GM23338 (cell line): Measurements from ENCODE around the gene FGFR3.

Experiments used
- CREB1 ChIP-seq: fragments of 250-450 bp; sonication (Bioruptor Pico); IDR thresholded peaks from 2 replicates; pipeline ENCODE4 v1.5.0; 2020; ENCODE audit warnings: low read depth, mild to moderate bottlenecking, moderate library complexity
- EZH2 ChIP-seq: fragments of 200-600 bp; sonication (generic); IDR thresholded peaks from one replicate; pipeline ENCODE4 v1.8.0; 2017; ENCODE audit warnings: antibody characterized with exemption, mild to moderate bottlenecking, low read depth; ENCODE audit not compliant: unreplicated experiment
- EZH2phosphoT487 ChIP-seq: fragments of 200-600 bp; sonication (generic); IDR thresholded peaks from one replicate; pipeline ENCODE4 v1.8.1; 2018; ENCODE audit warnings: antibody characterized with exemption; ENCODE audit not compliant: unreplicated experiment
- POLR2AphosphoS5 ChIP-seq: IDR thresholded peaks from 2 replicates; pipeline ENCODE4 v1.6.1; 2016; ENCODE audit warnings: antibody characterized with exemption, low read depth
- ZNF331 ChIP-seq: fragments of 250-450 bp; sonication (Bioruptor Pico); IDR thresholded peaks from 2 replicates; pipeline ENCODE4 v1.5.0; 2020; ENCODE audit warnings: low read depth, mild to moderate bottlenecking, moderate library complexity
- TF ChIP-seq, protein P1 (sequence below), 2 experiments: fragments of 200-600 bp in 1 of 2; sonication (generic) in 1 of 2; conservative IDR thresholded peaks; 2 replicates each; pipeline versions ENCODE4 v1.5.1 to v1.6.1; 2016 to 2017; ENCODE audit warnings: antibody characterized with exemption in 2 of 2, low read depth in 2 of 2, mild to moderate bottlenecking in 2 of 2, moderate library complexity in 1 of 2
- TF ChIP-seq, protein P2 (sequence below): fragments of 250-450 bp; sonication (Bioruptor Pico); IDR thresholded peaks from 2 replicates; pipeline ENCODE4 v1.5.0; 2020; ENCODE audit warnings: mild to moderate bottlenecking, moderate library complexity
- TF ChIP-seq, protein P3 (sequence below): IDR thresholded peaks from one replicate; pipeline ENCODE4 v1.6.1; 2018; ENCODE audit warnings: antibody characterized with exemption; ENCODE audit not compliant: unreplicated experiment
- TF ChIP-seq, protein P4 (sequence below): IDR thresholded peaks from 2 replicates; pipeline ENCODE4 v1.6.1; 2016; ENCODE audit warnings: antibody characterized with exemption

DNA sequence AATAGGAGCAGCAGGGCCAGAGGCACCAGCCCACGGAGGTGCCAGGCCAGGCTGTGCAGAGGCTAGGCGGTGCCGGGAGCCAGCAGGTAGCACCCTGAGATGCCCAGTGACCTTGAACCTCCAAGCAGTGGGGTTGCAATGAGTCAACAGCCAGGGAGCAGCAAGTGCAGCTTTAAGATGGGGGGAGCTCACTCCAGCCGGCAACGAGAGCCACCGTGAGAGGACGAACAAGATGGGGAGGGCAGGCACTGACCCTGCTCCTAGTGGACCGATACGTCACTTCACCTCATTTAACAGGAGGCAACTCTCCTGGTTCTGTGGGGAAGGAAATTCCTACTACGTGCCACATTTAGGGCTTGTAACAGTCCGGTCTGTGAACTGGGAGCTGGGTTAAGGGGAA is 58.1 kb downstream of the FGFR3 start:
- TF ChIP-seq, protein P1, sequence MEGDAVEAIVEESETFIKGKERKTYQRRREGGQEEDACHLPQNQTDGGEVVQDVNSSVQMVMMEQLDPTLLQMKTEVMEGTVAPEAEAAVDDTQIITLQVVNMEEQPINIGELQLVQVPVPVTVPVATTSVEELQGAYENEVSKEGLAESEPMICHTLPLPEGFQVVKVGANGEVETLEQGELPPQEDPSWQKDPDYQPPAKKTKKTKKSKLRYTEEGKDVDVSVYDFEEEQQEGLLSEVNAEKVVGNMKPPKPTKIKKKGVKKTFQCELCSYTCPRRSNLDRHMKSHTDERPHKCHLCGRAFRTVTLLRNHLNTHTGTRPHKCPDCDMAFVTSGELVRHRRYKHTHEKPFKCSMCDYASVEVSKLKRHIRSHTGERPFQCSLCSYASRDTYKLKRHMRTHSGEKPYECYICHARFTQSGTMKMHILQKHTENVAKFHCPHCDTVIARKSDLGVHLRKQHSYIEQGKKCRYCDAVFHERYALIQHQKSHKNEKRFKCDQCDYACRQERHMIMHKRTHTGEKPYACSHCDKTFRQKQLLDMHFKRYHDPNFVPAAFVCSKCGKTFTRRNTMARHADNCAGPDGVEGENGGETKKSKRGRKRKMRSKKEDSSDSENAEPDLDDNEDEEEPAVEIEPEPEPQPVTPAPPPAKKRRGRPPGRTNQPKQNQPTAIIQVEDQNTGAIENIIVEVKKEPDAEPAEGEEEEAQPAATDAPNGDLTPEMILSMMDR (conservative IDR thresholded peaks at IDR 0.05; ENCODE audit: low read depth in 2 of 2): no peak
- TF ChIP-seq, protein P2, sequence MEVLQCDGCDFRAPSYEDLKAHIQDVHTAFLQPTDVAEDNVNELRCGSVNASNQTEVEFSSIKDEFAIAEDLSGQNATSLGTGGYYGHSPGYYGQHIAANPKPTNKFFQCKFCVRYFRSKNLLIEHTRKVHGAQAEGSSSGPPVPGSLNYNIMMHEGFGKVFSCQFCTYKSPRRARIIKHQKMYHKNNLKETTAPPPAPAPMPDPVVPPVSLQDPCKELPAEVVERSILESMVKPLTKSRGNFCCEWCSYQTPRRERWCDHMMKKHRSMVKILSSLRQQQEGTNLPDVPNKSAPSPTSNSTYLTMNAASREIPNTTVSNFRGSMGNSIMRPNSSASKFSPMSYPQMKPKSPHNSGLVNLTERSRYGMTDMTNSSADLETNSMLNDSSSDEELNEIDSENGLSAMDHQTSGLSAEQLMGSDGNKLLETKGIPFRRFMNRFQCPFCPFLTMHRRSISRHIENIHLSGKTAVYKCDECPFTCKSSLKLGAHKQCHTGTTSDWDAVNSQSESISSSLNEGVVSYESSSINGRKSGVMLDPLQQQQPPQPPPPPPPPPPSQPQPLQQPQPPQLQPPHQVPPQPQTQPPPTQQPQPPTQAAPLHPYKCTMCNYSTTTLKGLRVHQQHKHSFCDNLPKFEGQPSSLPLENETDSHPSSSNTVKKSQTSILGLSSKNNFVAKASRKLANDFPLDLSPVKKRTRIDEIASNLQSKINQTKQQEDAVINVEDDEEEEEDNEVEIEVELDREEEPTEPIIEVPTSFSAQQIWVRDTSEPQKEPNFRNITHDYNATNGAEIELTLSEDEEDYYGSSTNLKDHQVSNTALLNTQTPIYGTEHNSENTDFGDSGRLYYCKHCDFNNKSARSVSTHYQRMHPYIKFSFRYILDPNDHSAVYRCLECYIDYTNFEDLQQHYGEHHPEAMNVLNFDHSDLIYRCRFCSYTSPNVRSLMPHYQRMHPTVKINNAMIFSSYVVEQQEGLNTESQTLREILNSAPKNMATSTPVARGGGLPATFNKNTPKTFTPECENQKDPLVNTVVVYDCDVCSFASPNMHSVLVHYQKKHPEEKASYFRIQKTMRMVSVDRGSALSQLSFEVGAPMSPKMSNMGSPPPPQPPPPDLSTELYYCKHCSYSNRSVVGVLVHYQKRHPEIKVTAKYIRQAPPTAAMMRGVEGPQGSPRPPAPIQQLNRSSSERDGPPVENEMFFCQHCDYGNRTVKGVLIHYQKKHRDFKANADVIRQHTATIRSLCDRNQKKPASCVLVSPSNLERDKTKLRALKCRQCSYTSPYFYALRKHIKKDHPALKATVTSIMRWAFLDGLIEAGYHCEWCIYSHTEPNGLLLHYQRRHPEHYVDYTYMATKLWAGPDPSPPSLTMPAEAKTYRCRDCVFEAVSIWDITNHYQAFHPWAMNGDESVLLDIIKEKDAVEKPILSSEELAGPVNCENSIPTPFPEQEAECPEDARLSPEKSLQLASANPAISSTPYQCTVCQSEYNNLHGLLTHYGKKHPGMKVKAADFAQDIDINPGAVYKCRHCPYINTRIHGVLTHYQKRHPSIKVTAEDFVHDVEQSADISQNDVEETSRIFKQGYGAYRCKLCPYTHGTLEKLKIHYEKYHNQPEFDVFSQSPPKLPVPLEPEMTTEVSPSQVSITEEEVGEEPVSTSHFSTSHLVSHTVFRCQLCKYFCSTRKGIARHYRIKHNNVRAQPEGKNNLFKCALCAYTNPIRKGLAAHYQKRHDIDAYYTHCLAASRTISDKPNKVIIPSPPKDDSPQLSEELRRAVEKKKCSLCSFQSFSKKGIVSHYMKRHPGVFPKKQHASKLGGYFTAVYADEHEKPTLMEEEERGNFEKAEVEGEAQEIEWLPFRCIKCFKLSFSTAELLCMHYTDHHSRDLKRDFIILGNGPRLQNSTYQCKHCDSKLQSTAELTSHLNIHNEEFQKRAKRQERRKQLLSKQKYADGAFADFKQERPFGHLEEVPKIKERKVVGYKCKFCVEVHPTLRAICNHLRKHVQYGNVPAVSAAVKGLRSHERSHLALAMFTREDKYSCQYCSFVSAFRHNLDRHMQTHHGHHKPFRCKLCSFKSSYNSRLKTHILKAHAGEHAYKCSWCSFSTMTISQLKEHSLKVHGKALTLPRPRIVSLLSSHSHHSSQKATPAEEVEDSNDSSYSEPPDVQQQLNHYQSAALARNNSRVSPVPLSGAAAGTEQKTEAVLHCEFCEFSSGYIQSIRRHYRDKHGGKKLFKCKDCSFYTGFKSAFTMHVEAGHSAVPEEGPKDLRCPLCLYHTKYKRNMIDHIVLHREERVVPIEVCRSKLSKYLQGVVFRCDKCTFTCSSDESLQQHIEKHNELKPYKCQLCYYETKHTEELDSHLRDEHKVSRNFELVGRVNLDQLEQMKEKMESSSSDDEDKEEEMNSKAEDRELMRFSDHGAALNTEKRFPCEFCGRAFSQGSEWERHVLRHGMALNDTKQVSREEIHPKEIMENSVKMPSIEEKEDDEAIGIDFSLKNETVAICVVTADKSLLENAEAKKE: no peak
- TF ChIP-seq, protein P3, sequence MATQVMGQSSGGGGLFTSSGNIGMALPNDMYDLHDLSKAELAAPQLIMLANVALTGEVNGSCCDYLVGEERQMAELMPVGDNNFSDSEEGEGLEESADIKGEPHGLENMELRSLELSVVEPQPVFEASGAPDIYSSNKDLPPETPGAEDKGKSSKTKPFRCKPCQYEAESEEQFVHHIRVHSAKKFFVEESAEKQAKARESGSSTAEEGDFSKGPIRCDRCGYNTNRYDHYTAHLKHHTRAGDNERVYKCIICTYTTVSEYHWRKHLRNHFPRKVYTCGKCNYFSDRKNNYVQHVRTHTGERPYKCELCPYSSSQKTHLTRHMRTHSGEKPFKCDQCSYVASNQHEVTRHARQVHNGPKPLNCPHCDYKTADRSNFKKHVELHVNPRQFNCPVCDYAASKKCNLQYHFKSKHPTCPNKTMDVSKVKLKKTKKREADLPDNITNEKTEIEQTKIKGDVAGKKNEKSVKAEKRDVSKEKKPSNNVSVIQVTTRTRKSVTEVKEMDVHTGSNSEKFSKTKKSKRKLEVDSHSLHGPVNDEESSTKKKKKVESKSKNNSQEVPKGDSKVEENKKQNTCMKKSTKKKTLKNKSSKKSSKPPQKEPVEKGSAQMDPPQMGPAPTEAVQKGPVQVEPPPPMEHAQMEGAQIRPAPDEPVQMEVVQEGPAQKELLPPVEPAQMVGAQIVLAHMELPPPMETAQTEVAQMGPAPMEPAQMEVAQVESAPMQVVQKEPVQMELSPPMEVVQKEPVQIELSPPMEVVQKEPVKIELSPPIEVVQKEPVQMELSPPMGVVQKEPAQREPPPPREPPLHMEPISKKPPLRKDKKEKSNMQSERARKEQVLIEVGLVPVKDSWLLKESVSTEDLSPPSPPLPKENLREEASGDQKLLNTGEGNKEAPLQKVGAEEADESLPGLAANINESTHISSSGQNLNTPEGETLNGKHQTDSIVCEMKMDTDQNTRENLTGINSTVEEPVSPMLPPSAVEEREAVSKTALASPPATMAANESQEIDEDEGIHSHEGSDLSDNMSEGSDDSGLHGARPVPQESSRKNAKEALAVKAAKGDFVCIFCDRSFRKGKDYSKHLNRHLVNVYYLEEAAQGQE: no peak
- no peak for TF ChIP-seq EZH2phosphoT487
- no peak for TF ChIP-seq EZH2
- no peak for TF ChIP-seq POLR2AphosphoS5
- TF ChIP-seq CREB1 (CRISPR knock-in tag): no peak
- TF ChIP-seq ZNF331 (CRISPR knock-in tag): no peak
- TF ChIP-seq, protein P4, sequence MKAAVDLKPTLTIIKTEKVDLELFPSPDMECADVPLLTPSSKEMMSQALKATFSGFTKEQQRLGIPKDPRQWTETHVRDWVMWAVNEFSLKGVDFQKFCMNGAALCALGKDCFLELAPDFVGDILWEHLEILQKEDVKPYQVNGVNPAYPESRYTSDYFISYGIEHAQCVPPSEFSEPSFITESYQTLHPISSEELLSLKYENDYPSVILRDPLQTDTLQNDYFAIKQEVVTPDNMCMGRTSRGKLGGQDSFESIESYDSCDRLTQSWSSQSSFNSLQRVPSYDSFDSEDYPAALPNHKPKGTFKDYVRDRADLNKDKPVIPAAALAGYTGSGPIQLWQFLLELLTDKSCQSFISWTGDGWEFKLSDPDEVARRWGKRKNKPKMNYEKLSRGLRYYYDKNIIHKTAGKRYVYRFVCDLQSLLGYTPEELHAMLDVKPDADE: no peak
